Osteoblast (primary cell): ENCODE data around the gene PDLIM5. TPM values are rescaled to one million over a fixed set of nuclear protein-coding genes. Genes with fewer than 3 reads are reported as not detected.
A peak's percentile ranks its signal among the peaks of the same experiment; 100 is the strongest.
"Not testable (repeated sequence)": the region's sequence is repeated elsewhere in the genome, so short reads cannot be mapped to it uniquely, and the experiment has no call there.

Source experiments
- DNase-seq: peaks from one replicate; pipeline ENCODE4 v3.0.0; 2011; ENCODE audit warnings: low spot score, mixed read lengths; ENCODE audit not compliant: insufficient read length; ENCODE audit errors: missing footprints
- H2AFZ ChIP-seq: 2 replicates; pipeline ENCODE4 v1.6.0; 2011; ENCODE audit warnings: mild to moderate bottlenecking, low read length
- H3K27ac ChIP-seq: 2 replicates; pipeline ENCODE4 v1.5.1; 2011; ENCODE audit warnings: mild to moderate bottlenecking, low read depth, low read length, moderate library complexity
- H3K27me3 ChIP-seq: 2 replicates; pipeline ENCODE4 v1.6.0; 2012; ENCODE audit warnings: mild to moderate bottlenecking, control low read depth, inconsistent platforms, low read length, moderate library complexity; ENCODE audit not compliant: insufficient read depth
- H3K36me3 ChIP-seq: 2 replicates; pipeline ENCODE4 v1.5.1; 2011; ENCODE audit warnings: mild to moderate bottlenecking, low read length, control low read depth, moderate library complexity; ENCODE audit not compliant: insufficient read depth
- H3K4me1 ChIP-seq: 2 replicates; pipeline ENCODE4 v1.5.1; 2011; ENCODE audit warnings: mild to moderate bottlenecking, low read length, control low read depth, moderate library complexity; ENCODE audit not compliant: insufficient read depth
- H3K4me2 ChIP-seq: 2 replicates; pipeline ENCODE4 v1.6.0; 2011; ENCODE audit warnings: mild to moderate bottlenecking, low read length; ENCODE audit not compliant: insufficient read depth
- H3K4me3 ChIP-seq: fragments of 200-600 bp; sonication (generic); 3 replicates; pipeline ENCODE4 v1.5.1; 2012; ENCODE audit warnings: mild to moderate bottlenecking, low read length, inconsistent platforms; ENCODE audit not compliant: insufficient read depth
- H3K79me2 ChIP-seq: 2 replicates; pipeline ENCODE4 v1.6.0; 2012; ENCODE audit warnings: mild to moderate bottlenecking, low read length, control low read depth, inconsistent platforms; ENCODE audit not compliant: insufficient read depth
- H3K9me3 ChIP-seq: 2 replicates; pipeline ENCODE4 v1.5.1; 2011; ENCODE audit warnings: low read depth, low read length, control low read depth
- H4K20me1 ChIP-seq: 2 replicates; pipeline ENCODE4 v1.6.0; 2012; ENCODE audit warnings: mild to moderate bottlenecking, low read length, control low read depth; ENCODE audit not compliant: insufficient read depth
- CTCF ChIP-seq: IDR thresholded peaks from 2 replicates; pipeline ENCODE4 v1.5.1; 2011; ENCODE audit warnings: mild to moderate bottlenecking, low read depth, low read length, moderate library complexity; ENCODE audit errors: extremely low read depth
- total RNA-seq: library from RNA; depleted of rRNA; stranded (reverse); fragments of >200 nt; gene quantifications from 2 replicates; pipeline ENCODE4 v1.2.3, GENCODE V29; 2012

PDLIM5 gene
- total RNA-seq, 1 donor: 312 TPM

GRCh38 chr4:94475050-94475449 is 23.3 kb downstream of the PDLIM5 start:
- Histone ChIP-seq H3K27me3 (no peaks in the 10 kb centered on the region), H3K79me2 (peaks cover 97% of the 10 kb centered on the region), H3K4me1 (peaks cover 26% of the 10 kb centered on the region), H3K27ac (no peak overlapping the region), H2AFZ (no peak overlapping the region), H3K4me2 (no peak overlapping the region), H4K20me1 (peaks cover 39% of the 10 kb centered on the region), H3K36me3 (peaks cover 4% of the 10 kb centered on the region), H3K4me3 (no peak overlapping the region), H3K9me3 (no peaks in the 10 kb centered on the region)
- DNase-seq: no peak
- TF ChIP-seq CTCF: no peak

- H3K4me2 ChIP-seq: no peak overlapping the region
- peaks cover 4% of the 10 kb centered on the region for H3K36me3 ChIP-seq
- H3K27ac ChIP-seq: no peak overlapping the region
- H3K4me1 ChIP-seq: peaks cover 31% of the 10 kb centered on the region
- H3K4me3 ChIP-seq: no peak overlapping the region
- no peaks in the 10 kb centered on the region for H3K27me3 ChIP-seq
- no peaks in the 10 kb centered on the region for H3K9me3 ChIP-seq
- no peak overlapping the region for H2AFZ ChIP-seq
- peaks cover 44% of the 10 kb centered on the region for H4K20me1 ChIP-seq
- TF ChIP-seq CTCF: no peak
- DNase-seq: no peak
- peaks cover 97% of the 10 kb centered on the region for H3K79me2 ChIP-seq
Measured at GRCh38 chr4:94475794-94476193, 24.1 kb downstream of the PDLIM5 start.

GRCh38 chr4:94477227-94477626 is 25.5 kb downstream of the PDLIM5 start:
- TF ChIP-seq CTCF: no peak
- no peak for DNase-seq
- Histone ChIP-seq H4K20me1 (peaks cover 42% of the 10 kb centered on the region), H3K36me3 (no peaks in the 10 kb centered on the region), H3K27ac (peak overlapping the region; percentile 34), H3K27me3 (no peaks in the 10 kb centered on the region), H2AFZ (no peak overlapping the region), H3K4me2 (peak overlapping the region; percentile 19), H3K4me3 (no peak overlapping the region), H3K9me3 (no peaks in the 10 kb centered on the region), H3K79me2 (peaks cover 99% of the 10 kb centered on the region), H3K4me1 (peaks cover 27% of the 10 kb centered on the region)

GRCh38 chr4:94478805-94479204 is 27.1 kb downstream of the PDLIM5 start:
- Histone ChIP-seq H4K20me1 (peaks cover 37% of the 10 kb centered on the region), H3K4me1 (peaks cover 24% of the 10 kb centered on the region), H3K79me2 (peaks cover 98% of the 10 kb centered on the region)
- not testable (repeated sequence) for H3K4me2 ChIP-seq, H3K4me3 ChIP-seq, DNase-seq, H3K36me3 ChIP-seq, H3K9me3 ChIP-seq, H3K27me3 ChIP-seq, H2AFZ ChIP-seq, H3K27ac ChIP-seq
